GM18861 (cell line): ENCODE results near the gene SLIT3.

Experiments
- ATAC-seq: cut with Tn5 transposase; IDR thresholded peaks from one replicate; pipeline ENCODE4 v1.9.1; 2021; ENCODE audit not compliant: unreplicated experiment

Gene SLIT3

GRCh38 chr5:168908207-168908606 is 392.7 kb downstream of the SLIT3 start:
- ATAC-seq = no peak

- no peak for ATAC-seq
These were observed 397.9 kb downstream of the SLIT3 start for GRCh38 chr5:168903061-168903460.

- no peak for ATAC-seq
These were observed 401.3 kb downstream of the SLIT3 start for GRCh38 chr5:168899673-168900072.

GRCh38 chr5:168899264-168899663 is 401.7 kb downstream of the SLIT3 start:
- ATAC-seq = no peak

- ATAC-seq = no peak
These were observed 402.6 kb downstream of the SLIT3 start for GRCh38 chr5:168898247-168898911.

- no peak for ATAC-seq
These were observed 403.4 kb downstream of the SLIT3 start for GRCh38 chr5:168897387-168898122.

GRCh38 chr5:168895295-168896071 is 405.5 kb downstream of the SLIT3 start:
- ATAC-seq = no peak

- ATAC-seq = no peak
These were observed 407.7 kb downstream of the SLIT3 start for GRCh38 chr5:168893283-168893682.

GRCh38 chr5:168892618-168893186 is 408.2 kb downstream of the SLIT3 start:
- ATAC-seq = no peak

- ATAC-seq = no peak
These were observed 409.8 kb downstream of the SLIT3 start for GRCh38 chr5:168890816-168891812.

- no peak for ATAC-seq
These were observed 411.9 kb downstream of the SLIT3 start for GRCh38 chr5:168889039-168889438.

GRCh38 chr5:168887931-168888330 is 413.0 kb downstream of the SLIT3 start:
- no peak for ATAC-seq

- no peak for ATAC-seq
These were observed 414.8 kb downstream of the SLIT3 start for GRCh38 chr5:168886157-168886556.

- ATAC-seq = no peak
These were observed 415.4 kb downstream of the SLIT3 start for GRCh38 chr5:168885324-168886120.

GRCh38 chr5:168883991-168884390 is 416.9 kb downstream of the SLIT3 start:
- no peak for ATAC-seq

- no peak for ATAC-seq
These were observed 417.6 kb downstream of the SLIT3 start for GRCh38 chr5:168883281-168883741.

- no peak for ATAC-seq
These were observed 418.7 kb downstream of the SLIT3 start for GRCh38 chr5:168882283-168882682.

- no peak for ATAC-seq
These were observed 419.4 kb downstream of the SLIT3 start for GRCh38 chr5:168881427-168882149.

- ATAC-seq = peak; percentile 98
These were observed 421.0 kb downstream of the SLIT3 start for GRCh38 chr5:168879929-168880328.
